Activated effector memory CD4-positive, alpha-beta T cell treated with anti-CD3 and anti-CD28 coated beads, Interleukin-2, amount 50 U/mL, for 16 hours (primary cell): Measurements from ENCODE around the gene KIF1B.

ENCODE experiments used
- DNase-seq: peaks from one replicate; pipeline ENCODE4 v3.0.0-alpha.2; 2020

Gene KIF1B

GRCh38 chr1:10428984-10429383, 218.6 kb downstream of the KIF1B start:
- no peak for DNase-seq

- no peak for DNase-seq
These were observed 219.5 kb downstream of the KIF1B start for GRCh38 chr1:10429868-10430215.

- DNase-seq, result peak; percentile 97
These were observed 220.1 kb downstream of the KIF1B start, which contains the start of gene CENPS for GRCh38 chr1:10430216-10431069. Gene CENPS, plus strand, starts transcription at chr1:10430433. Its CDS starts 85 bp downstream, at chr1:10430518.
